ENCODE data around the gene KRT77. TPM values are rescaled to one million over a fixed set of nuclear protein-coding genes. Genes with fewer than 3 reads are reported as not detected.

KRT77 gene
- total RNA-seq, 1 donor from 2014 or later = not detected

- H3K27me3 Mint-ChIP-seq (ENCODE audit: low read depth) = peaks cover 57% of the 10 kb centered on the region
These were observed 42.2 kb upstream of the KRT77 start for GRCh38 chr12:52745554-52745953.

DNA sequence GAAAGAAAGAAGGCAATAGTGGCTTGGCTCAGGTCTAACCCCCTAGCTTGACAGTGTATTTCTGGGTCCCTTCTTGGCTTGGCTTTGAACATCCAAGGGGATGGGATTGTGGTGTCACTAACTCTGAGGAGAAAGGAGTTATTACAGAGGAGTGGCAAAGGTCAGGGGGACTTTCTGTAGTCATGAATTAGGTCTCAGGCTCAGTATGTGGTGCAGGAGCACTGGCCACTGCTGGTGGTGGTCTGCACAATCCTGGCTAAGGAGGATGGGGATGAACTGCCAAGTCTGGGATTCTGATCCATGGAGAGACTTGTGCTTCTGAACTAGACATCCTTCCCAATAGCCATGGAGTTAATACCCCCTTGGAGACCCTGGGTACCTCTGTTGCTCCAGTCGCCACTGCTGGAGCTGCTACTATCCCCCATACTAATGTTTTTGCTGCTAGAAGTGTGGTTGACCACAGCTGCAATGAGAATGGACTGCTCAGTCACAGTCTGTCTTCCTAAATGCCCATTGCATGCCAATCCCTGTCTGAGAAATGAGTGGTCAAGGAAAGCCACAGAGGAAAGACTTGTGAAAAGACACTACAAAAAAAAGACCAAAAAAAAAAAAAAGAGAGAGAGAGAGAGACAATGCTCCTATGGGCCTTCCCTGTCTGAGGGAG lies 41.3 kb upstream of the KRT77 start:
- Mint-ChIP-seq H3K27ac (ENCODE audit: unreplicated experiment) (no peak overlapping the region), H3K9me3 (ENCODE audit: low read depth) (no peaks in the 10 kb centered on the region), H3K36me3 (ENCODE audit: low read depth) (no peaks in the 10 kb centered on the region), H3K4me3 (ENCODE audit: unreplicated experiment) (no peak overlapping the region), H3K27me3 (ENCODE audit: low read depth) (peaks cover 49% of the 10 kb centered on the region), H3K4me1 (ENCODE audit: low read depth) (no peaks in the 10 kb centered on the region)
- no peak for DNase-seq (ENCODE audit: low spot score)
- TF ChIP-seq, protein P1, sequence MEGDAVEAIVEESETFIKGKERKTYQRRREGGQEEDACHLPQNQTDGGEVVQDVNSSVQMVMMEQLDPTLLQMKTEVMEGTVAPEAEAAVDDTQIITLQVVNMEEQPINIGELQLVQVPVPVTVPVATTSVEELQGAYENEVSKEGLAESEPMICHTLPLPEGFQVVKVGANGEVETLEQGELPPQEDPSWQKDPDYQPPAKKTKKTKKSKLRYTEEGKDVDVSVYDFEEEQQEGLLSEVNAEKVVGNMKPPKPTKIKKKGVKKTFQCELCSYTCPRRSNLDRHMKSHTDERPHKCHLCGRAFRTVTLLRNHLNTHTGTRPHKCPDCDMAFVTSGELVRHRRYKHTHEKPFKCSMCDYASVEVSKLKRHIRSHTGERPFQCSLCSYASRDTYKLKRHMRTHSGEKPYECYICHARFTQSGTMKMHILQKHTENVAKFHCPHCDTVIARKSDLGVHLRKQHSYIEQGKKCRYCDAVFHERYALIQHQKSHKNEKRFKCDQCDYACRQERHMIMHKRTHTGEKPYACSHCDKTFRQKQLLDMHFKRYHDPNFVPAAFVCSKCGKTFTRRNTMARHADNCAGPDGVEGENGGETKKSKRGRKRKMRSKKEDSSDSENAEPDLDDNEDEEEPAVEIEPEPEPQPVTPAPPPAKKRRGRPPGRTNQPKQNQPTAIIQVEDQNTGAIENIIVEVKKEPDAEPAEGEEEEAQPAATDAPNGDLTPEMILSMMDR (IDR thresholded peaks at IDR 0.05) = no peak

More at GRCh38 chr12:52745554-52745953, 42.2 kb upstream of the KRT77 start:
- TF ChIP-seq, protein P1 (IDR thresholded peaks at IDR 0.05) = no peak
- no peaks in the 10 kb centered on the region for H3K9me3 Mint-ChIP-seq (ENCODE audit: low read depth)
- H3K4me1 Mint-ChIP-seq (ENCODE audit: low read depth) = no peaks in the 10 kb centered on the region
- no peaks in the 10 kb centered on the region for H3K36me3 Mint-ChIP-seq (ENCODE audit: low read depth)
- no peak overlapping the region for H3K27ac Mint-ChIP-seq (ENCODE audit: unreplicated experiment)
- DNase-seq (ENCODE audit: low spot score) = no peak
- H3K4me3 Mint-ChIP-seq (ENCODE audit: unreplicated experiment) = no peak overlapping the region

GRCh38 chr12:52742822-52743457 lies 39.6 kb upstream of the KRT77 start:
- Mint-ChIP-seq H3K27ac (ENCODE audit: unreplicated experiment) (no peak overlapping the region), H3K4me1 (ENCODE audit: low read depth) (no peaks in the 10 kb centered on the region), H3K4me3 (ENCODE audit: unreplicated experiment) (no peak overlapping the region), H3K36me3 (ENCODE audit: low read depth) (no peaks in the 10 kb centered on the region), H3K9me3 (ENCODE audit: low read depth) (no peaks in the 10 kb centered on the region), H3K27me3 (ENCODE audit: low read depth) (peaks cover 39% of the 10 kb centered on the region)
- no peak for DNase-seq (ENCODE audit: low spot score)
- TF ChIP-seq, protein P1 (IDR thresholded peaks at IDR 0.05) = no peak

DNA sequence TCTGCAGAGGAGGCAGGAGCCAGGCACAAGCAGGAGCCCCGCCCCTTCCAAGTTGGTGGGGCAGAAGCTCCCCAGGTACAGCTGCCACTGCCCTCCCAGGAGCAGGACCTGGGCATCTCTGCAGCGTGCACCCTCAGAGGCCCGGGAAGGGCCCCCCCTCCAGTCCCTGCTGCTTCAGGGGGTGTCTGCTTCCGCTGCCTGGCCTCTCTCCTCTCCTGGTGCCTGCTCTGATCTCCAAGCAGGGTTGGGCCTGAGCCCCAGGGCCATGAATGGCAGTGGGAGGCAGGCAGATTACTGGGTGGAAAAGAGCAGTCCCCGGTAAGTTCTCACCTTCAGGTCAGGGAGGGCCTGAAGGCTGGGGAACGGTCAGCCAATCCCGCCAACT lies 38.9 kb upstream of the KRT77 start:
- no peaks in the 10 kb centered on the region for H3K36me3 Mint-ChIP-seq (ENCODE audit: low read depth)
- no peak overlapping the region for H3K27ac Mint-ChIP-seq (ENCODE audit: unreplicated experiment)
- H3K27me3 Mint-ChIP-seq (ENCODE audit: low read depth) = peaks cover 37% of the 10 kb centered on the region
- H3K9me3 Mint-ChIP-seq (ENCODE audit: low read depth) = no peaks in the 10 kb centered on the region
- TF ChIP-seq, protein P1 (IDR thresholded peaks at IDR 0.05) = no peak
- no peak overlapping the region for H3K4me3 Mint-ChIP-seq (ENCODE audit: unreplicated experiment)
- no peaks in the 10 kb centered on the region for H3K4me1 Mint-ChIP-seq (ENCODE audit: low read depth)
- DNase-seq (ENCODE audit: low spot score) = no peak

GRCh38 chr12:52741375-52742195 lies 38.3 kb upstream of the KRT77 start:
- Mint-ChIP-seq H3K27me3 (ENCODE audit: low read depth) (peaks cover 32% of the 10 kb centered on the region), H3K4me3 (ENCODE audit: unreplicated experiment) (no peak overlapping the region), H3K4me1 (ENCODE audit: low read depth) (no peaks in the 10 kb centered on the region), H3K9me3 (ENCODE audit: low read depth) (no peaks in the 10 kb centered on the region), H3K36me3 (ENCODE audit: low read depth) (no peaks in the 10 kb centered on the region), H3K27ac (ENCODE audit: unreplicated experiment) (no peak overlapping the region)
- TF ChIP-seq, protein P1 (IDR thresholded peaks at IDR 0.05) = no peak
- no peak for DNase-seq (ENCODE audit: low spot score)

Measured in chondrocyte (in vitro differentiated cells).